Lower leg skin (tissue), 3 donors: ENCODE data around the gene RGMA.

Source experiments
- CTCF ChIP-seq, 3 donors: fragments of 450-650 bp; IDR thresholded peaks; one replicate each; pipeline ENCODE4 v1.5.1; 2016; ENCODE audit warnings: antibody characterized with exemption in 3 of 3, mild to moderate bottlenecking in 3 of 3, moderate library complexity in 2 of 3
- POLR2A ChIP-seq, 2 donors: fragments of 450-650 bp; IDR thresholded peaks; one replicate each; pipeline ENCODE4 v1.6.1; 2016 to 2017; ENCODE audit warnings: antibody characterized with exemption in 2 of 2, mild to moderate bottlenecking in 1 of 2, moderate library complexity in 1 of 2

GRCh38 chr15:93019971-93020370 lies 69.0 kb downstream of the RGMA start:
- TF ChIP-seq CTCF (IDR thresholded peaks at IDR 0.05), result no peak
- TF ChIP-seq POLR2A (IDR thresholded peaks at IDR 0.05), result no peak
